Loucy (cell line): ENCODE measurements around the gene KIAA0319L.

Experiments
- EZH2phosphoT487 ChIP-seq: fragments of 200-600 bp; IDR thresholded peaks from 2 replicates; pipeline ENCODE4 v1.6.1; 2018; ENCODE audit warnings: antibody characterized with exemption, mild to moderate bottlenecking, moderate library complexity, borderline replicate concordance
- TF ChIP-seq, protein P1 (sequence below): fragments of 200-600 bp; sonication (generic); conservative IDR thresholded peaks from 2 replicates; pipeline ENCODE4 v1.5.1; 2014; ENCODE audit warnings: mild to moderate bottlenecking, antibody characterized with exemption, low read length

DNA sequence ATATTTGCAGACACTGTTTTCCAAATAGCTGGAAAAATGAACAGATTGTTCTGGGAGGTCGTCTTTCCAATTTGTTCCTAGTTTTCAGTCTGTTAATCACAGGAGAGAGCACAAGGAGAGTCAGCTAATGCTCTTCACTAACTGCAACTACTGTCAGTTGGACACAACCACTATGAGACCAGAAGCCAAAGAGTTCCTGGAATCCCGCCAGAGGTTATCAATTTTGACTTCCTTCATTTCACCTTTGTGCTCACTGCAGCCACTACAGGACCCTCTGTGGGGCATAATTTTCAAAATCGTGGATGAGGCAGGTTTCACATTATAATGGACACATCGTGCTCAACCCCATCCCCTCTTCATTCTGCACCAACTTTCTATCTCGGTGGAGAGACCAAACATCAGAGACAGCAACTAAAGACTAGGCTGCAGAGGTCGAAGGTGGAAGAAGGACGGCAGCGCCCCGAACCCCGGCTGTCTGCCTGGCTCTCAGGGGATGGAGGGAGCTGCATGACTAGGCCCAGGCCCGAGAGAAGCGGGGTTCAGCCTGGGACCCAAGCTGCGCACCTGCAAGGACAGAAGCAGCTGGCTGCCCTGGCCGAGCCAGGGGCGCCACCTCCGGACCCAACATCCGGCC is 602 bp downstream of the KIAA0319L start:
- TF ChIP-seq, protein P1, sequence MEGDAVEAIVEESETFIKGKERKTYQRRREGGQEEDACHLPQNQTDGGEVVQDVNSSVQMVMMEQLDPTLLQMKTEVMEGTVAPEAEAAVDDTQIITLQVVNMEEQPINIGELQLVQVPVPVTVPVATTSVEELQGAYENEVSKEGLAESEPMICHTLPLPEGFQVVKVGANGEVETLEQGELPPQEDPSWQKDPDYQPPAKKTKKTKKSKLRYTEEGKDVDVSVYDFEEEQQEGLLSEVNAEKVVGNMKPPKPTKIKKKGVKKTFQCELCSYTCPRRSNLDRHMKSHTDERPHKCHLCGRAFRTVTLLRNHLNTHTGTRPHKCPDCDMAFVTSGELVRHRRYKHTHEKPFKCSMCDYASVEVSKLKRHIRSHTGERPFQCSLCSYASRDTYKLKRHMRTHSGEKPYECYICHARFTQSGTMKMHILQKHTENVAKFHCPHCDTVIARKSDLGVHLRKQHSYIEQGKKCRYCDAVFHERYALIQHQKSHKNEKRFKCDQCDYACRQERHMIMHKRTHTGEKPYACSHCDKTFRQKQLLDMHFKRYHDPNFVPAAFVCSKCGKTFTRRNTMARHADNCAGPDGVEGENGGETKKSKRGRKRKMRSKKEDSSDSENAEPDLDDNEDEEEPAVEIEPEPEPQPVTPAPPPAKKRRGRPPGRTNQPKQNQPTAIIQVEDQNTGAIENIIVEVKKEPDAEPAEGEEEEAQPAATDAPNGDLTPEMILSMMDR, result no peak
- no peak for TF ChIP-seq EZH2phosphoT487
